SK-N-MC (cell line): ENCODE results near the gene GXYLT2.

Experiments
- DNase-seq: peaks from one replicate; pipeline ENCODE4 v3.0.0-alpha.2; 2011; ENCODE audit warnings: low read depth, low spot score
- H3K27ac ChIP-seq: fragments of 200-600 bp; sonication (generic); 2 replicates; pipeline ENCODE4 v1.5.1; 2016; ENCODE audit warnings: mixed run types
- H3K36me3 ChIP-seq: fragments of 200-600 bp; sonication (generic); 2 replicates; pipeline ENCODE4 v1.6.1; 2017; ENCODE audit warnings: antibody characterized with exemption, low read length, mixed read lengths; ENCODE audit not compliant: insufficient read depth
- H3K4me3 ChIP-seq: fragments of 200-600 bp; sonication (generic); 2 replicates; pipeline ENCODE4 v1.5.1; 2016
- H3K9ac ChIP-seq: fragments of 200-600 bp; sonication (generic); 2 replicates; pipeline ENCODE4 v1.8.0; 2017; ENCODE audit warnings: mixed run types, mixed read lengths; ENCODE audit not compliant: insufficient read length
- H3K9me3 ChIP-seq: fragments of 200-600 bp; sonication (generic); 2 replicates; pipeline ENCODE4 v1.6.1; 2017; ENCODE audit warnings: low read depth, mild to moderate bottlenecking, antibody characterized with exemption, low read length, moderate library complexity, mixed read lengths
- EZH2 ChIP-seq: fragments of 200-600 bp; sonication (generic); IDR thresholded peaks from one replicate; pipeline ENCODE4 v1.6.1; 2017; ENCODE audit warnings: antibody characterized with exemption
- FOXP2 ChIP-seq: optimal IDR thresholded peaks from 2 replicates; pipeline ENCODE3; 2011; ENCODE audit warnings: mild to moderate bottlenecking, moderate library complexity; ENCODE audit not compliant: insufficient read depth; ENCODE audit errors: extremely low read length, control extremely low read depth
- POLR2AphosphoS5 ChIP-seq: IDR thresholded peaks from 2 replicates; pipeline ENCODE4 v1.6.1; 2012; ENCODE audit warnings: mild to moderate bottlenecking, low read depth, low read length, borderline replicate concordance

GXYLT2 gene

DNA sequence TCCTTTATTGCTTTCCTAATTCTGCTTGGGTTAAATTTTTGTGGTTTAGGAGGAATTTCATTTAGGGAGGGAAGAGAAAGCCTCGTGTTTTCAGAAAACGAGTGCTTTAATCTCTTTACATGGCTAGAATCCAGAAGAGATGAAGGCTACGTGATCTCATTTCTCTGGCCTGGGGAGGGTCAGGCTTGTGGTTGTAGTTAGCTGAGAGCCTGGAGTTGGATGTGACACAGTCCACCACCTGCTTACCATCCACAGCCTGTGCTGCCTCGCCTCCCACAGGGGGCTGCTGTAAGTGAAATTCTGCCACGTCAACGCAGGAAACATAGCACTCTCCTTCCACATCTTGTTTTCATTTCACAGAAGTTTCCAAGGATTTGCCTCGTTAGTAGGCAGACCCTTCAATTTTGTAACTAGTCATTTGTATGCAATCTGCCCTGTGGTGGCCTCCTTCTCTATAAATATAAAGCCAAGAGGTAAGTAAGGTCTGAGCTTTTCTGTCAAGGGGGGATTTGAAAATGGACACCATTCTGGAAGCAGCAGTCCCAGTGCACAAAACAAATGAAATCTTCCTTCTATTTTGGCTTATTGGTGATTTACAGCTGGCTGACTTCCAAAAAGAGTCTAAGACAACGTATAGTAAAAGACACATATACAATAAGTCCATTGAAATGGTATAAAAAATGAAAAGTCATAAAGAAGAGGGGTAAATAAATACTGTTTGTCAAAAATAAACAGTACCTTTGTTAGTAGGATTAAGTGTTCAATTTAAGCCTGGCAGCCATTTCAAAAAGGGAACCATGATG is 3.4 kb downstream of the GXYLT2 start:
- TF ChIP-seq EZH2 (no peak), FOXP2 (peak; percentile 47), POLR2AphosphoS5 (no peak)
- H3K9me3 ChIP-seq = no peaks in the 10 kb centered on the region
- DNase-seq = no peak
- peak overlapping the region; percentile 96 for H3K27ac ChIP-seq
- H3K9ac ChIP-seq = peak overlapping the region; percentile 59
- H3K36me3 ChIP-seq = no peaks in the 10 kb centered on the region
- H3K4me3 ChIP-seq = peak overlapping the region; percentile 69

DNA sequence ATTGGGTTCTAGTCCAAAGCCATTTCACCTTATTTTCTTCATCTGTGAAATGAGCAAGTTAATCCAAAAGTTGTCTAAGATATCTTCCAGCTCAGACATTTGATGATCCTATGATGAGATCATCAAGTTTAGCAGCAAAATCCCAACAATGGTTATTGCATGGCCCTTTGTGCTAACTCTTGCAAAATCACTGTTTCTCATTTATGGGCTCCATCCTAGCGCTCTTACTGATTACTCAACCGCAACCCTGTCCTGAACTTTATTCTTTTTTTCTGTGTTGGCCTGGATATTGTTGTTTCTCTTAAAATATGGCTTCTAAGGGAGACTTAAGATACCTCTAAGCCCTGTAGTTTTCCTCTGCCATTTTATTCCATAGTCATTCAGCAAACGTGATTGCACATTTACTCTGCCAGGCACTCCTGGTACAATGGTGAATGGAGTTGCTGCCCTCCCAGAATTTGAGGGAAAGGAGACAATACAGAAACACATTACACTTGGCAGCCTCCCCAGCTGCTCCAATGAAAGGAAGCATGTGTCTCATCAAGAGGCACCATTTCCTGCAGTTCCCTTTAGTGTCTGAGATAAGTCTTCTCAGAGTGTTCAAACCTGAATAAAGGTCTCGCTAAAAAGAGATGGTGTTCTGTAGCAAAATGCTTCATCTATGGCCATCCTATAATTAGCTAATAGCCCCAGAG is 4.4 kb downstream of the GXYLT2 start:
- Histone ChIP-seq H3K36me3 (no peaks in the 10 kb centered on the region), H3K9ac (no peak overlapping the region), H3K9me3 (no peaks in the 10 kb centered on the region), H3K4me3 (peak overlapping the region; percentile 18; the same call in 1 of the 2 replicates), H3K27ac (peak overlapping the region; percentile 96)
- DNase-seq = no peak
- TF ChIP-seq FOXP2 = no peak
- TF ChIP-seq POLR2AphosphoS5 = no peak
- TF ChIP-seq EZH2 = no peak

DNA sequence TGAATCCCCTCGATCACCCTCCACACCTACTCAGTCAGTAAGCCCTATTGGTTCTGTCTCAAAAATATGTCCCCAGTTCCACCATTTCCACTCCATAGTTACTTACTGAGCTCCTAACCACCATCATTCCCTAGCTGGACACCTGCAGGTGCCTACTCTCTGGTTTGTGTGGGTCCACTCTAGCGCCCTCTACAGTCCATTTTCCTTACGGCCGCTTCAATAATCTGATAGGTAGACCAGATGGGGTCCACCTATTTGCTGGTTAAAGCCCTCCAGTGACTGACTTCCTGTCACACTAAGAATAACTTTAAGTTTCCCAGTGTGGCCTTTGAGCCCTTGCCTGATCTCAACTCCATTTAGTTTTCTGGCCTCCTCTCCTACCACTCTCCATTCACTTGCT is 5.0 kb downstream of the GXYLT2 start:
- TF ChIP-seq POLR2AphosphoS5 (no peak), EZH2 (no peak), FOXP2 (no peak)
- Histone ChIP-seq H3K9ac (no peak overlapping the region), H3K9me3 (no peaks in the 10 kb centered on the region), H3K4me3 (no peak overlapping the region), H3K27ac (peak overlapping the region; percentile 96; the same call in 1 of the 2 replicates), H3K36me3 (no peaks in the 10 kb centered on the region)
- DNase-seq = no peak

GRCh38 chr3:72894976-72895552 is 7.2 kb downstream of the GXYLT2 start:
- Histone ChIP-seq H3K27ac (no peak overlapping the region), H3K9ac (no peak overlapping the region), H3K9me3 (no peaks in the 10 kb centered on the region), H3K36me3 (no peaks in the 10 kb centered on the region), H3K4me3 (no peak overlapping the region)
- TF ChIP-seq FOXP2 = no peak
- no peak for TF ChIP-seq POLR2AphosphoS5
- TF ChIP-seq EZH2 = no peak
- no peak for DNase-seq

DNA sequence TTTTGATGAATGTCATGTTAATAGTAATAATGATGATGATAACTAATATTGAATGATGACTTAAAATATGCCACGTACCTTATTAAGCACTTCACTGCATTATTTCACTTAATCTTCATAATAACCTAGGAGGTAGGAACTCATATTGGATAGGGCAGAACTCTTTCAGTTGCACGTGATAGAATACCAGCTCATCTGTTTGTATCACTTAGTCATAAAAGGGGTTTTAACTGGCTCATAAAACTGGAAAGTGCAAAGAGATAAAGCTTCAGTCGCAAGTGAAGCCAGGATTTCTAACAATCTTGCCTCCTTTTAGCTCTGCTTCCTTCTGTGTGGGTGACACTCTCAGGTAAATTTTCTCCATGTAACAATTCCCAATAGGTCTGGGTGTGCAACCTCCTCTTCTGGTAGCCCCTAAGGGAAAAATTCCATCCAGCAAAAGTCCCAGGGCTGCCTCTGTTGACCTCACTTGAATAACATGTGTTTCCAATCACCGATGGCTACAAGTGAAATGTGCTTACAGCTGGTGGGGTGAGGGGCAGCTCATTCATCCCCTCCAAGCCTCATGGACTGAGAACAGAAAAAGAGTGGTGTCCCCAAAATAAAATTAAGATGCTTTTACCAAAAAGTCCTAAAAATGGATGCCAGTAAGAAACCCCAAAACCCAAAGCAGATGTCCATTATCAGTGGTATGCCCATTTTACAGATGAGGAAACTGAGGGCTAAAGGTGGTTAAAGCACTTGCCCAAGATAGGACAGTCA is 9.3 kb downstream of the GXYLT2 start:
- TF ChIP-seq EZH2 = no peak
- no peak for TF ChIP-seq FOXP2
- TF ChIP-seq POLR2AphosphoS5 = no peak
- H3K9ac ChIP-seq = no peak overlapping the region
- H3K27ac ChIP-seq = no peak overlapping the region
- H3K36me3 ChIP-seq = no peaks in the 10 kb centered on the region
- H3K9me3 ChIP-seq = no peaks in the 10 kb centered on the region
- no peak overlapping the region for H3K4me3 ChIP-seq
- no peak for DNase-seq

DNA sequence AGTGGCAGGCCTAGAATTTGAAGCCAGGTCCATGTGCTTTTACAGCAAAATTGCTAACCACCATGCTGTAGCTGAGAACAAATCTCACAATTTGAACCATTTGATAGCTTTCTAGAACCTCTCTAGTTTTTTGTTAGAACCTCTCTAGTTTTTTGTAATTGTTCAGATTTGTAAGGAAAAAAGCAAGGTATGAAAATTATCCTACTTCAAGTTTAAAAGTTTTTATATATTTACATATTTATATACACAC is 9.8 kb downstream of the GXYLT2 start:
- no peaks in the 10 kb centered on the region for H3K36me3 ChIP-seq
- no peak overlapping the region for H3K27ac ChIP-seq
- no peak for TF ChIP-seq FOXP2
- TF ChIP-seq POLR2AphosphoS5 = no peak
- no peak for TF ChIP-seq EZH2
- DNase-seq = no peak
- no peak overlapping the region for H3K9ac ChIP-seq
- no peaks in the 10 kb centered on the region for H3K9me3 ChIP-seq
- no peak overlapping the region for H3K4me3 ChIP-seq

GRCh38 chr3:72899349-72899765 is 11.5 kb downstream of the GXYLT2 start:
- Histone ChIP-seq H3K36me3 (no peaks in the 10 kb centered on the region), H3K4me3 (no peak overlapping the region), H3K27ac (no peak overlapping the region), H3K9ac (no peak overlapping the region), H3K9me3 (no peaks in the 10 kb centered on the region)
- no peak for TF ChIP-seq POLR2AphosphoS5
- TF ChIP-seq FOXP2 = no peak
- TF ChIP-seq EZH2 = no peak
- no peak for DNase-seq

DNA sequence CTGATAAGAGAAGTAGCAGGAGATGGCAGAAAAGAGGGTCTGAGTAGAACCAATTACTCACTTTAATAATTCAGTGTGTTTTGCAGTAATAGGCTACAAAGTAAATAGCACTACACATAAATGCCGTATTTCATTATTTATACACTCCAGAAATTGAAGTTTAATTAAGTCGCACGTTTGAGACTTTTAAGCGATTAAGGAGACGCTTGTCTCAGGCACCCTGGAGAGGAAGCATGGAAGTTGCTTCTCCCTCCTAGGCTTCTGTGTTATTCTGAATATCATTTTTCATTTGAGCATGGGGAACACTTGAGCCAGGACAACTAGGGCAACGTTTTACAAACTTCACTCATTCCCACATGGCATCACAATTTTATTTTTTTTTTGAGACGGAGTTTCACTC is 12.2 kb downstream of the GXYLT2 start:
- TF ChIP-seq EZH2 (no peak), POLR2AphosphoS5 (no peak), FOXP2 (no peak)
- Histone ChIP-seq H3K27ac (no peak overlapping the region), H3K9ac (no peak overlapping the region), H3K9me3 (no peaks in the 10 kb centered on the region), H3K36me3 (no peaks in the 10 kb centered on the region), H3K4me3 (no peak overlapping the region)
- DNase-seq = no peak
